Liver (tissue), 9 donors: ENCODE data around the gene CCDC187. TPM values are rescaled to one million over a fixed set of nuclear protein-coding genes. Genes with fewer than 3 reads are reported as not detected.

ENCODE experiments used
- DNase-seq: peaks from one replicate; pipeline ENCODE4 v3.0.0-alpha.2; 2017; ENCODE audit warnings: low spot score
- H3K27ac ChIP-seq, 2 donors: one replicate each; pipeline ENCODE4 v1.7.0; 2013; ENCODE audit warnings: inconsistent platforms in 2 of 2, low read length in 2 of 2, control low read depth in 1 of 2, low read depth in 1 of 2, mild to moderate bottlenecking in 1 of 2
- H3K27me3 ChIP-seq, 4 donors: one replicate each; pipeline versions ENCODE4 v1.6.1 to v1.7.0; 2013; ENCODE audit warnings: low read length in 3 of 4, inconsistent platforms in 1 of 4, mild to moderate bottlenecking in 1 of 4, moderate library complexity in 1 of 4; ENCODE audit not compliant: control insufficient read depth in 4 of 4, insufficient read depth in 4 of 4
- H3K36me3 ChIP-seq, 4 donors: one replicate each; pipeline versions ENCODE4 v1.6.1 to v1.7.0; 2013; ENCODE audit warnings: low read length in 3 of 4, mild to moderate bottlenecking in 3 of 4, low read depth in 1 of 4, moderate library complexity in 1 of 4; ENCODE audit not compliant: control insufficient read depth in 4 of 4, insufficient read depth in 3 of 4
- H3K4me1 ChIP-seq, 4 donors: one replicate each; pipeline versions ENCODE4 v1.6.1 to v1.7.0; 2013; ENCODE audit warnings: low read length in 3 of 4, mild to moderate bottlenecking in 3 of 4, moderate library complexity in 1 of 4; ENCODE audit not compliant: control insufficient read depth in 4 of 4, insufficient read depth in 4 of 4
- H3K4me3 ChIP-seq, 3 donors: one replicate each; pipeline versions ENCODE4 v1.6.1 to v1.7.0; 2013; ENCODE audit warnings: low read length in 3 of 3, control low read depth in 1 of 3, low read depth in 1 of 3, mild to moderate bottlenecking in 1 of 3
- H3K9ac ChIP-seq, 2 donors: one replicate each; pipeline ENCODE4 v1.7.0; 2013; ENCODE audit warnings: low read length in 2 of 2, mild to moderate bottlenecking in 2 of 2, moderate library complexity in 2 of 2, control low read depth in 1 of 2, low read depth in 1 of 2
- H3K9me3 ChIP-seq, 4 donors: one replicate each; pipeline versions ENCODE4 v1.6.1 to v1.7.0; 2013; ENCODE audit warnings: low read length in 3 of 4; ENCODE audit not compliant: control insufficient read depth in 4 of 4
- EGR1 ChIP-seq, 2 donors: IDR thresholded peaks; 2 replicates each; pipeline ENCODE4 v1.6.1; 2016 to 2018; ENCODE audit warnings: antibody characterized with exemption in 2 of 2, low read depth in 2 of 2
- FOXA1 ChIP-seq: IDR thresholded peaks from 2 replicates; pipeline ENCODE4 v1.6.1; 2016; ENCODE audit warnings: antibody characterized with exemption
- FOXA2 ChIP-seq: IDR thresholded peaks from 2 replicates; pipeline ENCODE4 v1.6.1; 2016; ENCODE audit warnings: antibody characterized with exemption
- GABPA ChIP-seq, 2 donors: IDR thresholded peaks in 1 of 2; conservative IDR thresholded peaks in 1 of 2; 2 replicates each; pipeline ENCODE4 v1.6.1; 2016; ENCODE audit warnings: antibody characterized with exemption in 2 of 2, mild to moderate bottlenecking in 1 of 2, moderate library complexity in 1 of 2
- HNF4A ChIP-seq, 2 donors: conservative IDR thresholded peaks; 2 replicates each; pipeline ENCODE4 v1.6.1; 2016; ENCODE audit warnings: antibody characterized with exemption in 2 of 2, mild to moderate bottlenecking in 2 of 2
- HNF4G ChIP-seq: IDR thresholded peaks from 2 replicates; pipeline ENCODE4 v1.6.1; 2016; ENCODE audit warnings: antibody characterized with exemption
- JUND ChIP-seq, 2 donors: IDR thresholded peaks; 2 replicates each; pipeline ENCODE4 v1.6.1; 2016; ENCODE audit warnings: antibody characterized with exemption in 2 of 2
- NR2F2 ChIP-seq: IDR thresholded peaks from 2 replicates; pipeline ENCODE4 v1.6.1; 2016; ENCODE audit warnings: antibody characterized with exemption
- RXRA ChIP-seq, 2 donors: IDR thresholded peaks; 2 replicates each; pipeline ENCODE4 v1.6.1; 2017 to 2018; ENCODE audit warnings: antibody characterized with exemption in 2 of 2, mild to moderate bottlenecking in 1 of 2
- SP1 ChIP-seq: IDR thresholded peaks from 2 replicates; pipeline ENCODE4 v1.6.1; 2018; ENCODE audit warnings: antibody characterized with exemption, mild to moderate bottlenecking
- TAF1 ChIP-seq: conservative IDR thresholded peaks from 2 replicates; pipeline ENCODE4 v1.6.1; 2016; ENCODE audit warnings: antibody characterized with exemption, mild to moderate bottlenecking
- YY1 ChIP-seq: IDR thresholded peaks from 2 replicates; pipeline ENCODE4 v1.6.1; 2016; ENCODE audit warnings: antibody characterized with exemption, mild to moderate bottlenecking
- WGBS: extraction: QIAGEN DNeasy Blood & Tissue Kit; methylation state at CpG from one replicate; pipeline ENCODE4 v1.1.7; 2013; 5-methylcytosine and 5-hydroxymethylcytosine counted together
- polyA plus RNA-seq, 2 donors: library from polyadenylated mRNA; stranded (reverse) in 1 of 2; unstranded in 1 of 2; fragments of 200-250 nt in 1 of 2; fragments of >200 nt in 1 of 2; fragmentation: Nextera tagmentation in 1 of 2; extraction: Ambion mirVana in 1 of 2; gene quantifications; one replicate each; pipeline versions ENCODE4 v1.2.1 to v1.2.3, GENCODE V29; 2013 to 2015
- total RNA-seq, 2 donors: library from RNA; depleted of rRNA; stranded (reverse); fragments of >200 nt; gene quantifications; one replicate each; pipeline ENCODE4 v1.2.3, GENCODE V29; 2014
- TF ChIP-seq, protein P1 (sequence below): IDR thresholded peaks from 2 replicates; pipeline ENCODE4 v1.6.1; 2016; ENCODE audit warnings: antibody characterized with exemption
- TF ChIP-seq, protein P2 (sequence below): IDR thresholded peaks from 2 replicates; pipeline ENCODE4 v1.6.1; 2016; ENCODE audit warnings: antibody characterized with exemption
- TF ChIP-seq, protein P3 (sequence below): fragments of 150-350 bp; IDR thresholded peaks from 2 replicates; pipeline ENCODE4 v1.5.1; 2017; ENCODE audit warnings: improper control_type of control experiment, low read depth, low read length; ENCODE audit not compliant: missing input control
- TF ChIP-seq, protein P4 (sequence below): IDR thresholded peaks from 2 replicates; pipeline ENCODE4 v1.6.1; 2016; ENCODE audit warnings: antibody characterized with exemption
- donor health status: healthy.
- donor health status: healthy.
- donor health status: healthy.
- donor health status: healthy.
- donor health status: healthy.

Gene CCDC187
- total and polyA plus RNA-seq, 4 donors = 0.05 TPM; not detected in 3

DNA sequence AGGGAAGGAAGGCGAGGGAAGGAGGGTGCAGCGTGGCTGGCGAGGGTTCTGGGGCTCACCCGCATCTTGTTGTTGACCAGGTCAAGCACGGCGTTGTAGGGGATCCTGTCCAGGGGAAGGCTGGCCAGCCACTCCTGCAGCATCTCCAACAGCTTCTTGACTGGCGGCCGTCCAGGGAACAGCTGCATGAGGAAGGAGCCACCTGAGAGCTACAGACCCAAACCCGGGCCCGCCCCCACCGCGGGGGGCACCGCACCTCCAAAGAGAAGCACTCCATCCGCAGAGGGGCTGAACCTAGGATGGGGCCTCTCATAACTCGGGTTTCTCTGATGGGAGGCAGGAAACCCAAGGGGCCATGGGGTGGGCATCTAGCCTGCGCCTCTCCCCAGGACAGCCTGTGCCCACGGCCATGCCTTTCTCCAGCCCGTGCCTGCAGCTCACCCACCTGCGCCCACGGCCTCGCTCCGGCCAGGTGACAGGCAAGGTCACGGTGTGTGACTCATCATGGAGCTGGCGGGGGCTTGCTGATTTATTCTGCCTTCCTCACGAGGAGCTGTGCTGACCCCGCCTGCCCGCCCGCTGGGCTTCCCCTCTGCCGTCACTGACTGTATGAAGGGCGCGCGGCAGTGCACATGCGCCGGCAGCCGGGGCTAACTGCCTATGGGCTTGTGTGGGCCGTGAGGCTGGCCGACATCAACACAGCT lies 87.2 kb downstream of the CCDC187 start:
- DNase-seq = no peak

DNA sequence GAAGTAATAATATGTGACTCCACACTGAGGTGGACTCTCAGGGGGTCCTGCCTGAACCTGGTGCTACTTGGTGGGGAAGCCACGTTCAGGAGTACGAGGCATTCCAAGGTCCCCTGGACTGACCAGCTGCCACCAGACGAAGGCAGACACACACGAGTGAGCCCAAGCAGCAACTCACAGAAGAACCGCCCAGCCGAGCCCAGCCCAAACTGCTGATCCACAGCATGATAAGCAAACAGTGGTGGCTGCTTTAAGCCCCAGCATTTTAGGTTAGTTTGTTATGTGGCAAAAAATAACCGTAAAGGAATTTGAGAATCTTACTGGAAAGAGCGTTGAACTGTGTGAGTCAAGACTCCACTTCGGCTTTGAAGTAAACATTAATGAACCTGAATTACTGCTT lies 90.2 kb downstream of the CCDC187 start:
- H3K36me3 ChIP-seq = peaks cover 8 to 45% (median 18%) of the 10 kb centered on the region in 4 donors
- 98% methylated on average over 9 of the region's 9 CpGs for WGBS
- TF ChIP-seq GABPA (IDR thresholded peaks at IDR 0.05 in 1 of 2, conservative IDR thresholded peaks at IDR 0.05 in 1 of 2) (no peak), JUND (IDR thresholded peaks at IDR 0.05) (no peak), TAF1 (no peak), HNF4G (no peak), HNF4A (conservative IDR thresholded peaks at IDR 0.05) (no peak), FOXA2 (no peak), SP1 (no peak), YY1 (no peak), EGR1 (IDR thresholded peaks at IDR 0.05; ENCODE audit: low read depth in 2 of 2) (no peak), RXRA (IDR thresholded peaks at IDR 0.05) (no peak)
- TF ChIP-seq, protein P1, sequence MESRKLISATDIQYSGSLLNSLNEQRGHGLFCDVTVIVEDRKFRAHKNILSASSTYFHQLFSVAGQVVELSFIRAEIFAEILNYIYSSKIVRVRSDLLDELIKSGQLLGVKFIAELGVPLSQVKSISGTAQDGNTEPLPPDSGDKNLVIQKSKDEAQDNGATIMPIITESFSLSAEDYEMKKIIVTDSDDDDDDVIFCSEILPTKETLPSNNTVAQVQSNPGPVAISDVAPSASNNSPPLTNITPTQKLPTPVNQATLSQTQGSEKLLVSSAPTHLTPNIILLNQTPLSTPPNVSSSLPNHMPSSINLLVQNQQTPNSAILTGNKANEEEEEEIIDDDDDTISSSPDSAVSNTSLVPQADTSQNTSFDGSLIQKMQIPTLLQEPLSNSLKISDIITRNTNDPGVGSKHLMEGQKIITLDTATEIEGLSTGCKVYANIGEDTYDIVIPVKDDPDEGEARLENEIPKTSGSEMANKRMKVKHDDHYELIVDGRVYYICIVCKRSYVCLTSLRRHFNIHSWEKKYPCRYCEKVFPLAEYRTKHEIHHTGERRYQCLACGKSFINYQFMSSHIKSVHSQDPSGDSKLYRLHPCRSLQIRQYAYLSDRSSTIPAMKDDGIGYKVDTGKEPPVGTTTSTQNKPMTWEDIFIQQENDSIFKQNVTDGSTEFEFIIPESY = no peak
- TF ChIP-seq, protein P2, sequence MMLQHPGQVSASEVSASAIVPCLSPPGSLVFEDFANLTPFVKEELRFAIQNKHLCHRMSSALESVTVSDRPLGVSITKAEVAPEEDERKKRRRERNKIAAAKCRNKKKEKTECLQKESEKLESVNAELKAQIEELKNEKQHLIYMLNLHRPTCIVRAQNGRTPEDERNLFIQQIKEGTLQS = no peak
- TF ChIP-seq, protein P3, sequence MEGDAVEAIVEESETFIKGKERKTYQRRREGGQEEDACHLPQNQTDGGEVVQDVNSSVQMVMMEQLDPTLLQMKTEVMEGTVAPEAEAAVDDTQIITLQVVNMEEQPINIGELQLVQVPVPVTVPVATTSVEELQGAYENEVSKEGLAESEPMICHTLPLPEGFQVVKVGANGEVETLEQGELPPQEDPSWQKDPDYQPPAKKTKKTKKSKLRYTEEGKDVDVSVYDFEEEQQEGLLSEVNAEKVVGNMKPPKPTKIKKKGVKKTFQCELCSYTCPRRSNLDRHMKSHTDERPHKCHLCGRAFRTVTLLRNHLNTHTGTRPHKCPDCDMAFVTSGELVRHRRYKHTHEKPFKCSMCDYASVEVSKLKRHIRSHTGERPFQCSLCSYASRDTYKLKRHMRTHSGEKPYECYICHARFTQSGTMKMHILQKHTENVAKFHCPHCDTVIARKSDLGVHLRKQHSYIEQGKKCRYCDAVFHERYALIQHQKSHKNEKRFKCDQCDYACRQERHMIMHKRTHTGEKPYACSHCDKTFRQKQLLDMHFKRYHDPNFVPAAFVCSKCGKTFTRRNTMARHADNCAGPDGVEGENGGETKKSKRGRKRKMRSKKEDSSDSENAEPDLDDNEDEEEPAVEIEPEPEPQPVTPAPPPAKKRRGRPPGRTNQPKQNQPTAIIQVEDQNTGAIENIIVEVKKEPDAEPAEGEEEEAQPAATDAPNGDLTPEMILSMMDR = no peak

More for the DNA sequence above, 87.2 kb downstream of the CCDC187 start:
- TF ChIP-seq FOXA1 (no peak), RXRA (IDR thresholded peaks at IDR 0.05) (no peak), TAF1 (no peak), SP1 (no peak), YY1 (no peak), EGR1 (IDR thresholded peaks at IDR 0.05; ENCODE audit: low read depth in 2 of 2) (no peak), NR2F2 (no peak), HNF4G (no peak)
- TF ChIP-seq, protein P3 = no peak
- TF ChIP-seq, protein P1 = no peak
- TF ChIP-seq, protein P2 = no peak
- TF ChIP-seq, protein P4, sequence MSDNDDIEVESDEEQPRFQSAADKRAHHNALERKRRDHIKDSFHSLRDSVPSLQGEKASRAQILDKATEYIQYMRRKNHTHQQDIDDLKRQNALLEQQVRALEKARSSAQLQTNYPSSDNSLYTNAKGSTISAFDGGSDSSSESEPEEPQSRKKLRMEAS = no peak
- Histone ChIP-seq H3K27ac (no peak overlapping the region), H3K36me3 (peaks cover 6 to 30% (median 15%) of the 10 kb centered on the region in 4 donors), H3K9ac (no peak overlapping the region), H3K4me1 (no peaks in the 10 kb centered on the region), H3K9me3 (peaks cover 0 to 4% (median 0%) of the 10 kb centered on the region in 4 donors), H3K4me3 (no peak overlapping the region), H3K27me3 (no peaks in the 10 kb centered on the region)
- WGBS = 95% methylated on average over 37 of the region's 37 CpGs

More for the DNA sequence above, 90.2 kb downstream of the CCDC187 start:
- no peak overlapping the region for H3K4me3 ChIP-seq
- no peaks in the 10 kb centered on the region for H3K27me3 ChIP-seq
- H3K9ac ChIP-seq = no peak overlapping the region
- peaks cover 0 to 4% (median 0%) of the 10 kb centered on the region in 4 donors for H3K9me3 ChIP-seq
- no peaks in the 10 kb centered on the region for H3K4me1 ChIP-seq
- no peak for DNase-seq
- no peak overlapping the region for H3K27ac ChIP-seq
